Measurements from ENCODE around the gene IL26.

GRCh38 chr12:68267892-68268396 is 42.3 kb upstream of the IL26 start:
- TF ChIP-seq CTCF (IDR thresholded peaks at IDR 0.05) (no peak), POLR2AphosphoS5 (IDR thresholded peaks at IDR 0.05; ENCODE audit: low read depth, low read length) (no peak)
